Activated T-cell treated with anti-CD3 and anti-CD28 coated beads, Interleukin-2, amount 50 U/mL, for 24 hours (primary cell): ENCODE data around the gene UBE3B.

Experiments used
- DNase-seq: peaks from one replicate; pipeline ENCODE4 v3.0.0-alpha.2; 2020
- H3K27ac Mint-ChIP-seq: 2 replicates; pipeline ENCODE4 v1.8.0; 2020; ENCODE audit warnings: mild to moderate bottlenecking, mixed read lengths
- H3K27me3 Mint-ChIP-seq: 2 replicates; pipeline ENCODE4 v1.8.0; 2020; ENCODE audit warnings: mixed read lengths
- H3K36me3 Mint-ChIP-seq: 2 replicates; pipeline ENCODE4 v1.8.0; 2020; ENCODE audit warnings: low read depth, mixed read lengths
- H3K4me1 Mint-ChIP-seq: 2 replicates; pipeline ENCODE4 v1.8.0; 2020; ENCODE audit warnings: low read depth, mixed read lengths
- H3K4me3 Mint-ChIP-seq: 2 replicates; pipeline ENCODE4 v1.8.0; 2020; ENCODE audit warnings: mild to moderate bottlenecking, moderate library complexity, mixed read lengths
- H3K9me3 Mint-ChIP-seq: 2 replicates; pipeline ENCODE4 v1.8.0; 2020; ENCODE audit warnings: mixed read lengths

The UBE3B gene

DNA sequence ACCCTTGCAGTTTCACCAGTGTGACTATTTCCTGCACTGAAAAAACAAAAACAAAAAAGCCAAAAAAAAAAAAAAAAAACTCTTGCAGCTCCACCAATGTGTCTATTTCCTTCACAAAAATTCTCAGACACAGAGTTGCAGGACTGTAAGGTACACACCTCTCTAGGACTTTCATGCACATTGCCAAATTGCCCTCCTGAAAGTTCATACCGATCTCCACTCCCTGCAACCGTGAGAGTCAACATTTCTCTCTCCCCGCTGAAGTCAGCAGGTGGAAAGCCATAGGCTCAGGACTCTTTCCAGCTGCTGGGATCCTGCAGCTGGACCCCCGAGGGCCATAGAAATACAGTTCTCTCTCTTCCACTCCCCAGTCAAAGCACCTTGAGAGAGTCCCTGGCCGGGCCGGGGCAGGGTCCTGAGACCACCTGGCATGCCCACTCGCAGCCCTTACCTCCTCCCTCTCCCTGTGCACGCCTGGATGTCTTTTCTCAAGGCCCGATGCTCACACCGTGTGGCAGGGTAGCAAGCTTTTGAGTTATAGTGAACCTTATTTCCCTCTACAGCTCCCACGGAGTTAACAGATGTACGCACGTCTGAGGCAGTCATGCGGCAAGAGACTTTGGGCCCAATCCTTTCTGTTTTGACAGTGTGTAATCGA lies 72.3 kb downstream of the UBE3B start:
- H3K9me3 Mint-ChIP-seq, result no peaks in the 10 kb centered on the region
- H3K4me3 Mint-ChIP-seq, result no peak overlapping the region
- peaks cover 6% of the 10 kb centered on the region for H3K4me1 Mint-ChIP-seq
- peaks cover 32% of the 10 kb centered on the region for H3K27me3 Mint-ChIP-seq
- H3K27ac Mint-ChIP-seq, result no peak overlapping the region
- no peak for DNase-seq
- no peaks in the 10 kb centered on the region for H3K36me3 Mint-ChIP-seq

DNA sequence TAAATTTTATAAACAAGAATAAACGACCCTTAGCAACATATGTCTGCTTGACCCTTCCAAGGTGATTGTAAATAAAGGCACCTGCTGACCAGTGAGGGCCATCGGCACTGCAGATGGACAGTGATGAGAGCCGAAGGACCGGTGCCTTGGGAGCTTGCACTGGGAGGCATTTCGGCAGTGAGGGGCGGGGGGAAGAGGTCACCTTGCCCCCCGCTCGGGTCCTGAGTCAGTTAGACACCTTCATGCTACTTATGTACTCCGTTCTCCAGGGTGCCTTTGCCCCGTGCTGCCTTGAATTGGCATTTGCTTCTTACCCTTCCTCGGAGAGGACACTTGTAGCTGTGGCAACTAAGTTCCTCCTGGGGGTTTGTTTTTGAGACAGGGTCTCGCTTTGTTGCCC lies 72.8 kb downstream of the UBE3B start:
- peaks cover 32% of the 10 kb centered on the region for H3K27me3 Mint-ChIP-seq
- H3K36me3 Mint-ChIP-seq, result no peaks in the 10 kb centered on the region
- no peaks in the 10 kb centered on the region for H3K9me3 Mint-ChIP-seq
- H3K4me1 Mint-ChIP-seq, result peaks cover under 1% of the 10 kb centered on the region
- DNase-seq, result no peak
- H3K27ac Mint-ChIP-seq, result no peak overlapping the region
- H3K4me3 Mint-ChIP-seq, result no peak overlapping the region

GRCh38 chr12:109551108-109551507 lies 73.7 kb downstream of the UBE3B start:
- DNase-seq, result no peak
- Mint-ChIP-seq H3K9me3 (no peaks in the 10 kb centered on the region), H3K4me1 (no peaks in the 10 kb centered on the region), H3K27me3 (peaks cover 31% of the 10 kb centered on the region), H3K36me3 (no peaks in the 10 kb centered on the region), H3K27ac (no peak overlapping the region), H3K4me3 (no peak overlapping the region)

- Mint-ChIP-seq H3K4me1 (no peaks in the 10 kb centered on the region), H3K36me3 (peaks cover 5% of the 10 kb centered on the region), H3K27me3 (peaks cover 12% of the 10 kb centered on the region), H3K27ac (no peak overlapping the region), H3K4me3 (no peak overlapping the region), H3K9me3 (no peaks in the 10 kb centered on the region)
- no peak for DNase-seq
These were observed 75.5 kb downstream of the UBE3B start for GRCh38 chr12:109552971-109553370.

DNA sequence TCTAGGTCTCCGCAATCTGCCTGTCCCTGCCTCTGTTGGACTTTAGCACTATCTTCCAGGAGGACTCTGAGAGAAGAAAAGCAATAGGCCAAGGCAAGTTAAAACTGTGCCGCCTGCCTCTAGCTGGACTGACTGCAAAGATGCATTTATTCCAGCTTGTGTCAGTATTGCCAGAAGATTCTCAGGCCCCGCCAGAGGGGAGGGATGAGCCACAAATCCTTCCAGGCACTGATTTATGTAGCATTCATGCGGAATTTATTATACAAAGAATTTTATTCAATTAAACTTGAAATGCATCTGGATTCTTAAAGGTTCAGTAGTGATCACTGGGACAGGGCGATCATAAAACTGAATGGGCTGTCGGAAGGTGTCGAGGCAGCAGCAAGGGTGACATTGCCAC lies 76.0 kb downstream of the UBE3B start:
- Mint-ChIP-seq H3K4me1 (no peaks in the 10 kb centered on the region), H3K27ac (no peak overlapping the region), H3K9me3 (no peaks in the 10 kb centered on the region), H3K36me3 (peaks cover 5% of the 10 kb centered on the region), H3K4me3 (no peak overlapping the region), H3K27me3 (peaks cover 7% of the 10 kb centered on the region)
- no peak for DNase-seq

- Mint-ChIP-seq H3K36me3 (peaks cover 6% of the 10 kb centered on the region), H3K4me3 (no peak overlapping the region), H3K27me3 (peaks cover 5% of the 10 kb centered on the region), H3K27ac (no peak overlapping the region), H3K4me1 (no peaks in the 10 kb centered on the region), H3K9me3 (no peaks in the 10 kb centered on the region)
- DNase-seq, result no peak
These were observed 76.6 kb downstream of the UBE3B start for GRCh38 chr12:109553906-109554500.

DNA sequence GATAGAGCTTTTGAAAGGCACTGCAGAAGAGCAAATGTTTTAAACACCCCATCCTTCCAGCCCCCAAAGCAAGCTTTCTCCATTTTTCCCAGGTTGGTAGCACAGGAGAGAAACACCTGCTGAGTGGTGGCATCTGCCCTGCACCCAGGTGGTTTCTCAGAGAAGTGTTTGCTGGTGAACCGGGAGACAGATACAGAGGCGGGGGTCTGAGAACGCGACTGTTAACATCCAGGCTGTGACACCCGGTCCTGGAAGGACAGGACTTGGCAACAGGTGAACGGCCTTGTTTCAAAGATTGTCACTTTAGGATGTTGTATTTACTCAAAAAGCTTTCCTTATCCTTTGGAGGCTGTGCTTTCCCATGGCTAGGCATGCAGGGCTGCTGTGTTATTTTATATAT lies 77.3 kb downstream of the UBE3B start:
- no peak overlapping the region for H3K27ac Mint-ChIP-seq
- no peak overlapping the region for H3K4me3 Mint-ChIP-seq
- no peaks in the 10 kb centered on the region for H3K9me3 Mint-ChIP-seq
- DNase-seq, result no peak
- peaks cover 3% of the 10 kb centered on the region for H3K27me3 Mint-ChIP-seq
- no peaks in the 10 kb centered on the region for H3K4me1 Mint-ChIP-seq
- peaks cover 7% of the 10 kb centered on the region for H3K36me3 Mint-ChIP-seq

DNA sequence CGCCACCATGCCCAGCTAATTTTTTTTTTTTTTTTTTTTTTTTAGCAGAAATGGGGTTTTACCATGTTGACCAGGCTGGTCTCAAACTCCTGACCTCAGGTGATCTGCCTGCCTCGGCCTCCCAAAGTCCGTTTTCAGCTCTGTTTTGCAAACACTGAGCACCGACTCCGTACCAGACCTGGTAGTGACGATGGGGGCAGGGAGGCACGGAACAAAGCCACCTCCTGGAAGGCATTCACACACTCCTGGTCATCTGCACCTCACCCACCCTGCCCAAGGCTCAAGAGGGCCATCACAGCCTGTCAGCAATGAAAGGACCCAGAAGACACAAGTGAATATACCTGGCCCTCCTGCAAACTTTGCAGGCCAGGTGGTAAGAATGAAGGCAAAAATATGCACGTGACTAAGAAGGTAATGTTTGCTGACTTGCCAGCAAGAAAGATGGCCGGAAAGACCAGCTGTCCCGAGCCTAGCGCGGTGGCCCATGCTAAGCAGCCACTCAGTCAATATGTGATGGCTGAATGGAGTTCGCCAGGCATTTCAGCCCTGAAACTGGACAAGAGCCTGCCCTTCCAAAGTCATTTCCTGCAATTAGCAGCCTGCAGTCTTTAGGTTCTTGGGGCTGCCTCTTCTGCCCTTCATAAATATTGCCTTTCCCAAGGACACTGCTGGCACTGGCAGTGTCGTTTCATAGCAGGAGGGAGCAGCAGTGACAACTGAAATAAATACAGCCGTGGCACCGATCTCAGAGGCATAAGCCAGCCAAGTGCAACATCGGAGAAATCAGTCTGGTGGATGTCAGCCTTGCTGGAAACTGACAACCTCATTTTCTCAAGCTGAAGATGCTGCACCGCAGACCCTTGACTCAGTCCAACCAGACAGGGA lies 78.2 kb downstream of the UBE3B start:
- Mint-ChIP-seq H3K27me3 (no peaks in the 10 kb centered on the region), H3K9me3 (no peaks in the 10 kb centered on the region)

DNA sequence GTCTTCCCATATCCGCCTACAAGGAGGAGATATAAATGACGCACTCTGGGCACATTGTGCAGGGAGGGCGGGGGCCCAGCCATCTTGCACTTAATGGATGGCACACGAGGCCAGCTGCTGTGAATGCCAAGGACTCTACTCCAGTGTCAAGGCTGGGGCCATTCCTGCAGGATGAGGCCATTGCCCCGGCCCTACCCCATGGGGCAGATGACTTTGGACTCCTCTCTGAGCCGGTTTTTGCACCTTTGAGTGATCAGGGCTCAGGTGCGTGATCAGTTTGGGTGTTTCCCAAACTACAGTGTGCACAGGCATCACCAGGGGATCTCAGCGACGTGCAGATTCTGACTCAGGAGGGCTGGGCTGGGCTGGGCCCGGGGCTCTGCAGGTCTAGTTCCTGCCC lies 79.8 kb downstream of the UBE3B start:
- no peak for DNase-seq
- Mint-ChIP-seq H3K4me1 (no peaks in the 10 kb centered on the region), H3K27ac (no peak overlapping the region), H3K36me3 (peaks cover 21% of the 10 kb centered on the region), H3K27me3 (no peaks in the 10 kb centered on the region), H3K9me3 (peaks cover 3% of the 10 kb centered on the region), H3K4me3 (no peak overlapping the region)

More for the DNA sequence above, 78.2 kb downstream of the UBE3B start:
- H3K4me1 Mint-ChIP-seq, result no peaks in the 10 kb centered on the region
- H3K27ac Mint-ChIP-seq, result no peak overlapping the region
- H3K4me3 Mint-ChIP-seq, result no peak overlapping the region
- H3K36me3 Mint-ChIP-seq, result peaks cover 7% of the 10 kb centered on the region
- no peak for DNase-seq

DNA sequence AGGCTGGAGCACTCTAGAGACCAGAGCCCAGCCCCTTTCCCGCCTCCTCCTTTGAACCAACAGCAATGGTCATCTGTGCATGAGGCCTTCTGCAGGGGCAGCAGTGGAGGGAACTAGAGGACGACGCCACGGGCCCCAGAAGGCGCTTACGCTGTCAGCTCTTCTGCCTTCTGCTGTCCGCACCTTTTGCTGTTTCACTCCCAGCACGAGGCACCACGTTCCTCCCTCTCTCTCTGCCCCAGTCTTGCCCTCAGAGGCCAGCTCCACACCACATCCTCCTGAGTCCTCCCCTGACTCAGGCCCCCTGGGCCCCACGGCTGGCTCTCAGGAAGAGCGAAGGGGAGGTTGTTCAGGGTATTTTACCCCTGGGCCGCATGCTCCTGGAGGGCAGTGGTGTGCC lies 80.4 kb downstream of the UBE3B start:
- DNase-seq, result no peak
- H3K27me3 Mint-ChIP-seq, result no peaks in the 10 kb centered on the region
- H3K4me1 Mint-ChIP-seq, result no peaks in the 10 kb centered on the region
- no peak overlapping the region for H3K27ac Mint-ChIP-seq
- H3K36me3 Mint-ChIP-seq, result peaks cover 27% of the 10 kb centered on the region
- no peak overlapping the region for H3K4me3 Mint-ChIP-seq
- H3K9me3 Mint-ChIP-seq, result peaks cover 6% of the 10 kb centered on the region

DNA sequence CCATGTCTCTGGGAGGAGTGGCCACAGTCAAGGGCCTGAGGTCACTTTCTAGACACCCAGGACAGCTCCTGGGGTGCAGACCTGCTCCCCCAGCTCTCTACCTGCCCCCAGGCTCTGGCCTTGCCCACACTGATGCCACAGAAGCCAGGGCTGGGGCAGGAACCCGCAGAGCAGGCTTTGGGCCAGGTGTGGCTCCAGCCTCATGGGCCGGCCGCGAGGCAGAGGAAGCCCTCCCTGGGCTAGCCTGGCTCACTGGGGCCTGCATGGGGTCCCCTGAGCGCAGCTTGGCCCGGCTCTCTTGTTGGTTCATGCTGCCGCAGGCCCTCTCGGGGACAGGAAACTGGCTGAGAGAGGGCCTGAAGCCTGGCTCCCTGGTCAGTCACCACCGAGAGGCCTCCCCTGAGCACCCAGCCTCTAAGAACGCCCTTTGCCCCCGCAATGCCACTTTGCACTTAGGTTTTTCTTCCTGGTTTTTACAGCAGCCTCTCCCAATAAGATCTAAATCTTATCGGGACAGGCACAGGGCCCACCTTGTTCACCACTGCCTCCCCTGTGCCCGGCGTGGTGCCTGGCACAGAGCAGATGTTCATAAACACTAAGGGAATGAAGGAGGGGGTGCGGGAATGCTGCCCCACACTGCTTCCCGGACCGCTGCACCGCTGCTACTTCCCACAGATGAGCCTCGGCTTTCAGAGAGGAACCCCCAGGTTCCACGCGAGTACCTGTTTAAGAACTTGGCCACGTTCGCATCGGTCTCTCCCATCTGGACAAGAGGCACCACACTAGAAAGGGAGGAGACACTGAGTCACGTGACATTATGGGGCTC lies 81.2 kb downstream of the UBE3B start:
- H3K36me3 Mint-ChIP-seq, result peaks cover 35% of the 10 kb centered on the region

DNA sequence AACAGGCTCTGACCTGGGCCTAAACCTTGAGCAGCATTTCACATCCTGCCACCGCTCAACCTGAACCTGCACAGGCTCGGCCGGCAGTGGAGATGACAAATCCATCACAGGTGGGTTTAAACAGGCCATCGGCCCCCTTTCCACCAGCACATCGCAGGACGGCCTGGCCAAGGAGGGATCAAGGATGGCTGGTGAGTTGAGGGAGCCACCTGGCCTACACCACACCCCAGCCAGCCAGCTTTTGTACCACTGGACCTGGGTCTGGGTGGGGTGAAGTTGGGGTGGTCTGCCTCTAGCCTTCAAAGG lies 81.7 kb downstream of the UBE3B start:
- H3K36me3 Mint-ChIP-seq, result peaks cover 40% of the 10 kb centered on the region
- no peak overlapping the region for H3K4me3 Mint-ChIP-seq
- no peaks in the 10 kb centered on the region for H3K27me3 Mint-ChIP-seq
- no peak for DNase-seq
- no peaks in the 10 kb centered on the region for H3K4me1 Mint-ChIP-seq
- H3K27ac Mint-ChIP-seq, result no peak overlapping the region
- H3K9me3 Mint-ChIP-seq, result peaks cover 6% of the 10 kb centered on the region

More for the DNA sequence above, 81.2 kb downstream of the UBE3B start:
- H3K4me3 Mint-ChIP-seq, result no peak overlapping the region
- no peak for DNase-seq
- H3K27me3 Mint-ChIP-seq, result no peaks in the 10 kb centered on the region
- peaks cover 6% of the 10 kb centered on the region for H3K9me3 Mint-ChIP-seq
- H3K4me1 Mint-ChIP-seq, result no peaks in the 10 kb centered on the region
- no peak overlapping the region for H3K27ac Mint-ChIP-seq

DNA sequence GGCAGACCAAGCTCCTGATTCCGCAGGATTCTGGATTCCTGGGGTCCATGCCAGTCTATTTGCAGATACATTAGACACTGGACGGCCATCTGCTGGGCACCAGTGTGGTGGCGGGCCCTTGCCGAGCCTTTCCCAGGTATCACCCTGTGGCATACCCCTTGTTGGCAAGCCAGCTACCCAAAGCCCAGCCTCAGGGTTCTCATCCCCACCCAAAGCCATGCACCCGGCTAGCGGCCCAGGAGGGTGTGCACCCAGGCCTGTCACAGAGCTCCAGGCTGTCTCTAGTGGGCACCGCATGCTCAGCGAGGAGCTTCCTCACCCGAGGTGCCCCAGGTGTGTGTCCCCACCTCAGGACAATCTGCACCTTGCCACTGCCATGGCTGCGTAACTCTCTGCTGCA lies 82.2 kb downstream of the UBE3B start:
- peaks cover 45% of the 10 kb centered on the region for H3K36me3 Mint-ChIP-seq
- no peaks in the 10 kb centered on the region for H3K4me1 Mint-ChIP-seq

GRCh38 chr12:109560867-109561710 lies 83.7 kb downstream of the UBE3B start:
- H3K4me1 Mint-ChIP-seq, result no peaks in the 10 kb centered on the region
- DNase-seq, result no peak

More for the DNA sequence above, 82.2 kb downstream of the UBE3B start:
- Mint-ChIP-seq H3K27me3 (no peaks in the 10 kb centered on the region), H3K4me3 (no peak overlapping the region), H3K27ac (no peak overlapping the region), H3K9me3 (peaks cover 6% of the 10 kb centered on the region)
- DNase-seq, result no peak

More at GRCh38 chr12:109560867-109561710, 83.7 kb downstream of the UBE3B start:
- Mint-ChIP-seq H3K4me3 (no peak overlapping the region), H3K27ac (no peak overlapping the region), H3K27me3 (no peaks in the 10 kb centered on the region), H3K9me3 (peaks cover 6% of the 10 kb centered on the region), H3K36me3 (peaks cover 60% of the 10 kb centered on the region)
